PC-3 (cell line): ENCODE measurements around the gene ARHGAP22. TPM values are rescaled to one million over a fixed set of nuclear protein-coding genes. Genes with fewer than 3 reads are reported as not detected.

Experiments used
- ATAC-seq: fragments of 200-7000 bp; cut with Tn5 transposase; 2 replicates; pipeline ENCODE4 v1.9.1; 2020; ENCODE audit warnings: mild to moderate bottlenecking, moderate library complexity
- BruUV-seq: library from RNA; stranded (reverse); fragments of 400-500 nt; replicated peaks from 2 replicates; lab custom pipeline; 2021; lab: Mats Ljungman, UMichigan
- CTCF ChIA-PET: fragments of 300-600 bp; sonication (Branson Sonifier 250); formaldehyde crosslinking; loops from one replicate; lab custom pipeline; 2022; ENCODE audit warnings: antibody characterized with exemption; lab: Charles Lee
- POLR2A ChIA-PET: fragments of 300-600 bp; sonication (Branson Sonifier 250); formaldehyde crosslinking; loops from one replicate; lab custom pipeline; 2022; ENCODE audit warnings: antibody characterized with exemption; ENCODE audit not compliant: unreplicated experiment; lab: Charles Lee
- DNase-seq: peaks from one replicate; pipeline ENCODE4 v3.0.0-alpha.2; 2015
- H2AFZ ChIP-seq: fragments of 300-600 bp; sonication (generic); 2 replicates; pipeline ENCODE4 v1.6.0; 2016; ENCODE audit warnings: antibody characterized with exemption, low read length
- H3F3A ChIP-seq: fragments of 300-600 bp; sonication (generic); one replicate; pipeline ENCODE4 v1.6.0; 2017; ENCODE audit warnings: antibody characterized with exemption, low read length, control low read depth, mild to moderate bottlenecking; ENCODE audit not compliant: unreplicated experiment
- H3K27ac ChIP-seq: fragments of 300-600 bp; sonication (generic); 2 replicates; pipeline ENCODE4 v1.5.1; 2016; ENCODE audit warnings: mild to moderate bottlenecking, low read length
- H3K27me3 ChIP-seq: fragments of 300-600 bp; sonication (generic); 2 replicates; pipeline ENCODE4 v1.6.1; 2016; ENCODE audit warnings: low read length, mixed read lengths
- H3K36me3 ChIP-seq: fragments of 300-600 bp; sonication (generic); 2 replicates; pipeline ENCODE4 v1.6.1; 2016; ENCODE audit warnings: low read depth, mixed run types, low read length, mixed read lengths
- H3K4me1 ChIP-seq: fragments of 300-600 bp; sonication (generic); 2 replicates; pipeline ENCODE4 v1.5.1; 2016; ENCODE audit warnings: low read length; ENCODE audit not compliant: insufficient read depth
- H3K4me2 ChIP-seq: fragments of 300-600 bp; sonication (generic); 2 replicates; pipeline ENCODE4 v1.6.0; 2016; ENCODE audit warnings: low read length
- H3K4me3 ChIP-seq: fragments of 300-600 bp; sonication (generic); 2 replicates; pipeline ENCODE4 v1.5.1; 2016; ENCODE audit warnings: mild to moderate bottlenecking, low read length, mixed read lengths
- H3K79me2 ChIP-seq: fragments of 300-600 bp; sonication (generic); 2 replicates; pipeline ENCODE4 v1.6.1; 2017; ENCODE audit warnings: low read length, mixed read lengths
- H3K9ac ChIP-seq: fragments of 300-600 bp; sonication (generic); 2 replicates; pipeline ENCODE4 v1.6.0; 2016; ENCODE audit warnings: mild to moderate bottlenecking, low read length
- H3K9me2 ChIP-seq: fragments of 300-600 bp; sonication (generic); replicated peaks from 2 replicates; pipeline ENCODE4 v1.6.1; 2016; ENCODE audit warnings: mixed run types, low read length, mixed read lengths
- H3K9me3 ChIP-seq: fragments of 300-600 bp; sonication (generic); 2 replicates; pipeline ENCODE4 v1.6.1; 2016; ENCODE audit warnings: low read length, mixed read lengths
- H4K20me1 ChIP-seq: fragments of 300-600 bp; sonication (generic); 2 replicates; pipeline ENCODE4 v1.6.1; 2016; ENCODE audit warnings: low read length, mixed read lengths
- CTCF ChIP-seq: fragments of 300-600 bp; sonication (generic); conservative IDR thresholded peaks from 2 replicates; pipeline ENCODE4 v1.5.1; 2017; ENCODE audit warnings: antibody characterized with exemption, low read depth, mild to moderate bottlenecking, low read length
- EZH2 ChIP-seq: fragments of 300-600 bp; sonication (generic); IDR thresholded peaks from one replicate; pipeline ENCODE4 v1.6.1; 2017; ENCODE audit warnings: antibody characterized with exemption, mild to moderate bottlenecking, low read length; ENCODE audit not compliant: unreplicated experiment
- EZH2phosphoT487 ChIP-seq: fragments of 300-600 bp; sonication (generic); IDR thresholded peaks from 2 replicates; pipeline ENCODE4 v1.6.1; 2018; ENCODE audit warnings: mild to moderate bottlenecking, antibody characterized with exemption, low read length, borderline replicate concordance
- intact Hi-C: fragments of 100-400 bp; cut with micrococcal nuclease; formaldehyde crosslinking; loops from 2 replicates; pipeline ENCODE4 v1.9.0; 2023
- total RNA-seq: library from RNA; depleted of rRNA; stranded (reverse); fragments of >200 nt; gene quantifications from 2 replicates; pipeline ENCODE4 v1.2.3, GENCODE V29; 2014

The ARHGAP22 gene
- total RNA-seq, 1 experiment from 2014 or later, result 12.2 TPM

DNA sequence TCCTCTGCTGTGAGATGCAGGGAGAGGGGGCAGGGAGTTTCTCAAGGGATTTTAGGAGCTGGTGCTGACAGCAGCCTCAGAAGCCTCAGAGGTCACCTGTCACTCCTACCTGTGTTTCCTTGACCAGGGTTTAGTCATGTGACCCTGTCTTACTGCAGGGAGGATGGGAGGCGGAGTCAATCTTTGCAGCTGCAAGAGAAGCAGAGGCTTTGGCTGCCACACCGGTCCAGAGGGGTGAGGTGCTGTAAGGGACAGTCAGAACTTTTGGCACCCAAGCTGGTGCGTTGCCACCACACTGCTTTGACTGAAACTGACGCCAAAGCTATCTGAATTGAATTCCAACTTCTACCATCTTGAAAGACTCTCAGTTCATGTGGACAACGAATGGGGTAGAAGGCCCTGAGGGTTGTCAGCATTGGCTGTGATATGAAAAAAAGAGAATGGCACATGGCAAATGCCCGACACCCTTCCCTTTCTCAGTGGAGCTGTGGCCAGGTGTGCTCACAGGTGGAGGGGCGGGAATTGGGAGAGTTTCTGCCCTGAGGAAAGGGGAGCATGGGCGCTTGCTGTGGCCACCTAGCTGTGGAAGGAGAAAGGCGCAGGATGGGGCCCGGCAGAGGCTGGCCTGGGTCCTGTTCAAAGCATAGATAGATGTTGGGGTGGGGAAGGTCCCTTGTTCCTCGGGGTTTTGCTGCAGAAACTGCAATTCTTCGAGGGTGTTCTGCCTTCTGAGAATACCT lies 69.3 kb downstream of the ARHGAP22 start:
- intact Hi-C loops, result no loop called here
- TF ChIP-seq CTCF, result peak; percentile 55
- no peak for TF ChIP-seq EZH2
- no peak for TF ChIP-seq EZH2phosphoT487
- DNase-seq (peak; percentile 34), ATAC-seq (0 out of 2 replicates have a peak, but pooled peaks have one; percentile 46)
- POLR2A ChIA-PET, result no interaction called here
- no peaks in the 10 kb centered on the region for H3K27me3 ChIP-seq
- H4K20me1 ChIP-seq, result no peaks in the 10 kb centered on the region
- H3K4me2 ChIP-seq, result no peak overlapping the region
- H3K9me2 ChIP-seq, result no peaks in the 10 kb centered on the region
- H3K79me2 ChIP-seq, result no peaks in the 10 kb centered on the region
- no peak overlapping the region for H2AFZ ChIP-seq
- no TSS peak for BruUV-seq
- H3K9ac ChIP-seq, result no peak overlapping the region
- H3K4me3 ChIP-seq, result no peak overlapping the region
- H3F3A ChIP-seq, result no peaks in the 10 kb centered on the region
- no peaks in the 10 kb centered on the region for H3K4me1 ChIP-seq
- CTCF ChIA-PET, result interaction anchor here (0.6 kb wide), 1 partner anchor 120 kb away, joined by 10 read pairs; no protein-coding TSS in a partner anchor
- no peak overlapping the region for H3K27ac ChIP-seq
- no peaks in the 10 kb centered on the region for H3K9me3 ChIP-seq
- H3K36me3 ChIP-seq, result no peaks in the 10 kb centered on the region

DNA sequence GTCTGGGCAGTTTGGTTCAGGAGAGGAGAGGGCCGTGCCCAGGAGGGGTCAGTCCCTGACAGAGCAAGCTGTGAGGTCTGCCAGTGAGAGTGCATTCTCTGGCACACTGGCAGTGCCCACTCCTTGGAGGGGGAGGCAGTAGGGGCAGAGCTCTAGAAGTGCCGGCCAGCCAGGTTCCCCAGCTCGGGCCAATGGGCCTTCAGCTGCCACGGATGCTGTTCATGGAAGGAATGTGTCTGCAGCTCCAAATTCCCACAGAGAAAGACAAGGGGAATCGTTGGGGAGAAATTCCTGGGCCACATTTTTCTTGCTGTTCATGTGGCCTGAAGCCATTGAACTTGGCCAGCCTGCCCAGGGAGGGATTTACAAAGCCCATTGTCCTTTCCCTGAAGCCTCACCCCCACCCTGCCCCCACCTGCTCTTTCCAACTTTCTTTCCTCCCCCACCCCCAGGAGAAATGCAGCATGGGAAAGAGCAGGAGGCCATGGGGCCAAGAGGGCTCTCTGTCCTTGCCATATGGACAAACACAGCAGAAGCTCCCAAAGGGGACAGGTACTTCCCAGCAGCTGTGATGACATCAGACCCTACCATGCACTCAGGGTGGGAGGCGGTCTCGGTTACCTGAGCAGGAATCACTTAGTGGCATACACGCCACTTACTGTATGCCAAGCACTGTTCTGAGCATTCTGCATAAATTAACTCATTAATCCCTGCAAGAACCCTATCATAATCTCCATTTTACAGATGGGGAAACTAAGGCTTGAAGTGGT lies 70.7 kb downstream of the ARHGAP22 start:
- no peaks in the 10 kb centered on the region for H3F3A ChIP-seq
- no peaks in the 10 kb centered on the region for H3K36me3 ChIP-seq
- no peak for TF ChIP-seq EZH2phosphoT487
- no peak for TF ChIP-seq CTCF
- TF ChIP-seq EZH2, result no peak
- no peak overlapping the region for H2AFZ ChIP-seq
- H3K79me2 ChIP-seq, result no peaks in the 10 kb centered on the region
- H3K27ac ChIP-seq, result no peak overlapping the region
- H3K4me1 ChIP-seq, result no peaks in the 10 kb centered on the region
- intact Hi-C loops, result no loop called here
- no peak overlapping the region for H3K4me3 ChIP-seq
- CTCF ChIA-PET, result no interaction called here
- BruUV-seq, result no TSS peak
- POLR2A ChIA-PET, result no interaction called here
- DNase-seq, result no peak
- no peaks in the 10 kb centered on the region for H3K9me2 ChIP-seq
- no peak overlapping the region for H3K4me2 ChIP-seq
- H3K27me3 ChIP-seq, result no peaks in the 10 kb centered on the region
- H3K9me3 ChIP-seq, result no peaks in the 10 kb centered on the region
- no peak overlapping the region for H3K9ac ChIP-seq
- no peak for ATAC-seq
- H4K20me1 ChIP-seq, result no peaks in the 10 kb centered on the region

DNA sequence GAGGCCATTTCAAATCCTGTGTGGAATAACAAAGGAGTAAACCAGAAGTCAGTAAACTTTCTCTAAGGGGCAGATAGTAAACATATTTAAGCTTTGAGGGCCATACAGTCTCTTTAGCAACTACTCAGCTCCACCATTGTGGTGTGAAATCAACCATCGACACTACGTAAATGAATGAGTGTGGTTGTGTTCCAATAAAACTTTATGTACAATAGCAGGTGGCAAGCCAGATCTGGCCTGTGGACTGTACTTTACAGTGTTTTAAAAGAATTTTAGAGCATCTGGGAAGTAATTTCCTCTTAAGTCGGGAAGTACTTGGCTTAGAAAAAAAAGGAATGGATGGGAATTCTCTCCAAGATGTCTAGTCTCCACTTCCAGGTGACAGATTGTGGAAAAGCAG lies 71.3 kb downstream of the ARHGAP22 start:
- Histone ChIP-seq H3K4me2 (no peak overlapping the region), H3K79me2 (no peaks in the 10 kb centered on the region), H3K9me3 (no peaks in the 10 kb centered on the region), H3K4me1 (no peaks in the 10 kb centered on the region), H2AFZ (no peak overlapping the region), H3F3A (no peaks in the 10 kb centered on the region), H3K36me3 (no peaks in the 10 kb centered on the region), H3K9me2 (no peaks in the 10 kb centered on the region), H3K4me3 (no peak overlapping the region), H3K27me3 (no peaks in the 10 kb centered on the region), H4K20me1 (no peaks in the 10 kb centered on the region), H3K9ac (no peak overlapping the region), H3K27ac (no peak overlapping the region)
- TF ChIP-seq EZH2phosphoT487, result no peak
- TF ChIP-seq EZH2, result no peak
- no peak for TF ChIP-seq CTCF
- ChIA-PET POLR2A (no interaction called here), CTCF (no interaction called here)
- DNase-seq (no peak), ATAC-seq (no peak)
- intact Hi-C loops, result no loop called here
- BruUV-seq, result no TSS peak
